Measurements from ENCODE around the gene SELENOM. TPM values are rescaled to one million over a fixed set of nuclear protein-coding genes. Genes with fewer than 3 reads are reported as not detected.

Gene SELENOM, protein sequence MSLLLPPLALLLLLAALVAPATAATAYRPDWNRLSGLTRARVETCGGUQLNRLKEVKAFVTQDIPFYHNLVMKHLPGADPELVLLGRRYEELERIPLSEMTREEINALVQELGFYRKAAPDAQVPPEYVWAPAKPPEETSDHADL
- total RNA-seq, result 10 to 100 TPM in 1 of 2 donors, 1 to 10 TPM in 1; 4.5 to 20.4 TPM

GRCh38 chr22:31107178-31107893 lies at the start of gene SELENOM:
Gene SELENOM (minus strand): TSS chr22:31107568. CDS start chr22:31107505, 63 bp downstream.
- Mint-ChIP-seq H3K4me3 (peak within 1 kb of the TSS; percentile 93), H3K4me1 (peaks cover 6% of the 10 kb centered on the region), H3K9me3 (no peaks in the 10 kb centered on the region), H3K27ac (peak within 1 kb of the TSS; percentile 93), H3K36me3 (ENCODE audit: low read depth) (no peaks in the 10 kb centered on the region), H3K27me3 (no peaks in the 10 kb centered on the region)
- ATAC-seq (replicated peaks), result peak; percentile 97

DNA sequence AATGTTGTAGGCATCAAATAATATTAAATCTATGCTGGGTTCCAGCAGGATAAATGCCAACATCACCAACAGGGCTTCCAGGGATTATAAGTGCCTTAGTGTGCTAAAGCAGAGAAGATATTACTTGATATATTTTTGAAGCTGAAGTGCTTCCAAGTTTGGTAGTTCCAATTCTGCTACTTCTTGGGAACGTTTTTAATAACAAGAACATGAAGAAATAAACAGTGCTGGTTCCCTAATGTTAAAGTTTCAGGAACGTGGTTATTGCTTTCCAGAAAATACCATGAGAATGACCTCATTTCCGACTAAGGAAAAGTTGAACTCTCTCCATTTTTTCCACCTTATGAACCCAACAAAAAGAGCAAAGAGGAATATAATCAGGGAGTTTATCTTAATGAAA lies 48.1 kb upstream of the SELENOM start:
- Mint-ChIP-seq H3K27ac (no peak overlapping the region), H3K9me3 (no peaks in the 10 kb centered on the region), H3K4me1 (no peaks in the 10 kb centered on the region), H3K36me3 (ENCODE audit: low read depth) (no peaks in the 10 kb centered on the region), H3K27me3 (no peaks in the 10 kb centered on the region), H3K4me3 (no peak overlapping the region)
- no peak for ATAC-seq (replicated peaks)

GRCh38 chr22:31154975-31155374 lies 47.6 kb upstream of the SELENOM start:
- Mint-ChIP-seq H3K27me3 (peaks cover 2% of the 10 kb centered on the region), H3K4me3 (no peak overlapping the region), H3K4me1 (no peaks in the 10 kb centered on the region), H3K27ac (no peak overlapping the region), H3K9me3 (no peaks in the 10 kb centered on the region), H3K36me3 (ENCODE audit: low read depth) (no peaks in the 10 kb centered on the region)
- no peak for ATAC-seq (replicated peaks)

DNA sequence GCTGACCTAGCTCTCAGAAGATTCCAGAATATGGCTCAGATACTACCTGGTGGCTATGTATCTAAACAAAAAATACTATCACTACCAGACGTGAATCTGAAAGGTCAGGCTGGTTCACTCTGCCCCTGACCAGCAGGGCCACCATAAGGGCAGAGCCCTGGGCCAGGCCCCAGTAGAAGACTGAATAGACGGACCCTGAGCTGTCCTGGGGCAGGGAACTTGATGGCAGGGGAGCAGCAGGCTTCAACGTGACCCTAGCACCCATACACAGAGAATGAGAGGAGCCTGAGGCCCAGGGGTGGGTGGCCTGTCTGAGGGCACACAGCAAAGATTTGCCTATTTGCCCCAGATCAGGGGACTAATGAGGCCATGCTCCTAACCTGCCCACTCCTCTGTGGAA lies 46.0 kb upstream of the SELENOM start:
- no peaks in the 10 kb centered on the region for H3K36me3 Mint-ChIP-seq (ENCODE audit: low read depth)
- ATAC-seq (replicated peaks), result no peak

DNA sequence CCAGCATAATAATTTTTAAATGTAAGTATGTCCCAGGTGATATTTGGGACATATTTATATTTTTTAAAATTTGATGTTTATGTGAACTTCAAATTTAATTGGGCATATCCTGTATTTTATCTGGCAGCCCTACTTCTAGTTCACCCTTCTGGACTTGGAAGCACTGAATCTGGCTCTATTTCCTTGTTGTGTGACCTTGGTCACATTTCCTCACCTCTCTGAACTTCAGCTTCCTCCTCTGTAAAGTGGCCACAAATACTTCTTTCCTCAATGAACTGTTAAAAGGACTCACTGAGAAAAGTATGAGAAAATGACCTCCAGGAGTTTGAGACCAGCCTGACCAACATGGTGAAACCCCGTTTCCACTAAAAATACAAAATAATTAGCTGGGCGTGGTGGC lies 44.5 kb upstream of the SELENOM start:
- Mint-ChIP-seq H3K27me3 (peaks cover 3% of the 10 kb centered on the region), H3K4me1 (no peaks in the 10 kb centered on the region), H3K27ac (no peak overlapping the region), H3K36me3 (ENCODE audit: low read depth) (no peaks in the 10 kb centered on the region), H3K4me3 (no peak overlapping the region), H3K9me3 (no peaks in the 10 kb centered on the region)
- no peak for ATAC-seq (replicated peaks)

More for the DNA sequence above, 46.0 kb upstream of the SELENOM start:
- no peaks in the 10 kb centered on the region for H3K4me1 Mint-ChIP-seq
- no peaks in the 10 kb centered on the region for H3K9me3 Mint-ChIP-seq
- peaks cover 3% of the 10 kb centered on the region for H3K27me3 Mint-ChIP-seq
- H3K27ac Mint-ChIP-seq, result peak overlapping the region; percentile 59
- H3K4me3 Mint-ChIP-seq, result no peak overlapping the region

- H3K9me3 Mint-ChIP-seq, result no peaks in the 10 kb centered on the region
- no peak overlapping the region for H3K27ac Mint-ChIP-seq
- no peaks in the 10 kb centered on the region for H3K4me1 Mint-ChIP-seq
- no peaks in the 10 kb centered on the region for H3K36me3 Mint-ChIP-seq (ENCODE audit: low read depth)
- H3K27me3 Mint-ChIP-seq, result peaks cover 3% of the 10 kb centered on the region
- ATAC-seq (replicated peaks), result no peak
- no peak overlapping the region for H3K4me3 Mint-ChIP-seq
Measured at GRCh38 chr22:31150615-31151014, 43.2 kb upstream of the SELENOM start.

DNA sequence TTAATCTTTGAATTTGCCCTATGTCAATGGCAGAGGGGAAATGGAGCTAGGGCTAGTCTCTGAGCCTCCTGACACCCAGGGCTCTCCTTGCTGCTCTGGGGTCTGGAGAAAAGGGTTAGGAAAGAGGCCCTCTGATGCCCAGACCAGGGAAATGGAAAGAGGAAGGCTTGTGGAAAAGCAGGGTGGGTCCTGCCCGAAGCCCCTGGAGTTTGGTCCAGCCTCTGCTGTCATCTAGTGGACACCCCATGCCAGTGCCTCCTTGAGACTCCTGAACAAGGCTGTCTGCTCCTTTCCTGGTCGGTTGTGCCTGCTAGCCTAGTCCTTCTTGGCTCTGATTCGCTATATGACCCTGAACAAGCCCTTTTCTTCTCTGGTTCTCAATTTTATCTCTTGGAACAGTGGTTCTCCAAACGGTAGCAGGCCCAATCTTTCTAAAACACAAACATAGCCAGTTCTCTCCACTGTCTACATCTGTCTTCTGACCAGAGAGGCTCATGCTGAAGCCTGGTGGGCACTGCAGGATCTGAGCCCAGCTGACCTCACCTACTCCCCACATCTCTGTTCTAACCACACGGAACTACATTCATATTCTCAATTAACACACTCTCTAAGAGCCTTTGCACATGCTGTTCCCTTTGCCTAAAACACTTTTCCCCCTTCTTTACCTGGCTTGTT lies 41.7 kb upstream of the SELENOM start:
- H3K4me1 Mint-ChIP-seq, result no peaks in the 10 kb centered on the region
- H3K27ac Mint-ChIP-seq, result no peak overlapping the region
- H3K4me3 Mint-ChIP-seq, result no peak overlapping the region
- H3K9me3 Mint-ChIP-seq, result no peaks in the 10 kb centered on the region
- H3K36me3 Mint-ChIP-seq (ENCODE audit: low read depth), result no peaks in the 10 kb centered on the region
- peaks cover 3% of the 10 kb centered on the region for H3K27me3 Mint-ChIP-seq
- ATAC-seq (replicated peaks), result peak; percentile 66

DNA sequence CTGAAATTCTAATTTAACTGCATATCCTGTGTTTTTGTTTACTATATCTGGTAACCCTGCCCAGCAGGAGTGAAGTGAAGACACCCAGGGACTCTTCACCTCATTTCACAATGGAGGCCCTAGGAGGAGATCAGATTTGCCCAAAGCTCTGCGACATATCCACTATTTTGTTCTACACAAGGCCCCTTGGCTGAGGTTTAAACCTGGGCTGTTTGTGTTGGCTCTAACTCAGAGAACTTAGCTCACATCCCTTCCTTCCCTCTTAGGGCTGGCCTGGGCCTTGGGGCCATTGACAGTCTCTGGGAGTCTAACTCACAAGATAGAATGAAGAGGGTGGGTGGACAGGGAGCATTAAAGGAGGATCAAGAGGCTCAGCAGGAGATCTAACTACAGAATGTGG lies 41.1 kb upstream of the SELENOM start:
- H3K4me3 Mint-ChIP-seq, result no peak overlapping the region
- no peaks in the 10 kb centered on the region for H3K4me1 Mint-ChIP-seq
- no peak for ATAC-seq (replicated peaks)
- H3K27me3 Mint-ChIP-seq, result peaks cover 3% of the 10 kb centered on the region
- H3K36me3 Mint-ChIP-seq (ENCODE audit: low read depth), result no peaks in the 10 kb centered on the region
- no peak overlapping the region for H3K27ac Mint-ChIP-seq
- H3K9me3 Mint-ChIP-seq, result no peaks in the 10 kb centered on the region

DNA sequence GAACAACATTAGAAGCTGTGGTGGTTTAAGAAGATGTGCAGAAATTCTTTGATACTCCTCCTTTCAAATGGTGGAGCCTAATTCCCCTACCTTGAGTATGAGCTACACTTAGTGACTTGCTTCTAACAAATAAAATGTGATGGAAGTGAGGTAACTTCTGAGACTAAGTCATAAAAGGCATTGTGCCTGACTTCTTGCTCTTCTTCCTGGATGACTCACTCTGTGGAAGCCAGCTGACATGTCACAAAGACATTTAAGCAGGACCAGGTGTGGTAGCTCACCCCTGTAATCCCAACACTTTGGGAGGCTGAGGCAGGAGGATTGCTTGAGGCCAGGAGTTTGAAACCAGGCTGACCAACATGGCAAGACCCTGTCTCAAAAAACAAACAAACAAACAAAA lies 36.9 kb upstream of the SELENOM start:
- peak; percentile 79 for ATAC-seq (replicated peaks)
- Mint-ChIP-seq H3K9me3 (no peaks in the 10 kb centered on the region), H3K4me3 (no peak overlapping the region), H3K27me3 (no peaks in the 10 kb centered on the region), H3K4me1 (no peaks in the 10 kb centered on the region), H3K36me3 (ENCODE audit: low read depth) (no peaks in the 10 kb centered on the region), H3K27ac (peak overlapping the region; percentile 41)

GRCh38 chr22:31143537-31143936 lies 36.2 kb upstream of the SELENOM start:
- H3K27ac Mint-ChIP-seq, result peak overlapping the region; percentile 41
- H3K4me1 Mint-ChIP-seq, result no peaks in the 10 kb centered on the region
- H3K9me3 Mint-ChIP-seq, result no peaks in the 10 kb centered on the region
- no peaks in the 10 kb centered on the region for H3K27me3 Mint-ChIP-seq
- H3K4me3 Mint-ChIP-seq, result no peak overlapping the region
- no peaks in the 10 kb centered on the region for H3K36me3 Mint-ChIP-seq (ENCODE audit: low read depth)
- no peak for ATAC-seq (replicated peaks)

DNA sequence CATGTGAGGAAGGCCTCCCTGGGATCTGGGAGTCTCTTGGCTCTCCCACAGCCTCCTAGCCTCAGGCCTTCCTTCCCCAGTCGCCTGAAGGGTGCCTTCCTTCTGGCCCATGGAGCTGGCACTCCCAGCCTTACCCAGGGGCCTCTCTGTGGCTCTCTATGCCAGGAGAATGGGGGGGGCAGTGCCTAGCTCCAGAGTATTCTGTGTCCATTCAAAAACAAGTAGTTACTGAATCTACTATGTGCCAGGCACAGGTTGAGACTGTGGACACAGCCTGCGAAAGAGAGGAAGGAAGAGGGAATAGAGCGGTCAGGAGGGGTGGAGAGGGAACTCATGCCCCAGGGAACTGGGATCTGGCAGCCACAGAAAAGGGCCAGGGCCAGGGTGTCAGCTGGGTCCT lies 35.7 kb upstream of the SELENOM start:
- no peaks in the 10 kb centered on the region for H3K27me3 Mint-ChIP-seq
- no peaks in the 10 kb centered on the region for H3K9me3 Mint-ChIP-seq
- peak overlapping the region; percentile 41 for H3K27ac Mint-ChIP-seq
- ATAC-seq (replicated peaks), result no peak
- no peaks in the 10 kb centered on the region for H3K4me1 Mint-ChIP-seq
- no peak overlapping the region for H3K4me3 Mint-ChIP-seq
- no peaks in the 10 kb centered on the region for H3K36me3 Mint-ChIP-seq (ENCODE audit: low read depth)

DNA sequence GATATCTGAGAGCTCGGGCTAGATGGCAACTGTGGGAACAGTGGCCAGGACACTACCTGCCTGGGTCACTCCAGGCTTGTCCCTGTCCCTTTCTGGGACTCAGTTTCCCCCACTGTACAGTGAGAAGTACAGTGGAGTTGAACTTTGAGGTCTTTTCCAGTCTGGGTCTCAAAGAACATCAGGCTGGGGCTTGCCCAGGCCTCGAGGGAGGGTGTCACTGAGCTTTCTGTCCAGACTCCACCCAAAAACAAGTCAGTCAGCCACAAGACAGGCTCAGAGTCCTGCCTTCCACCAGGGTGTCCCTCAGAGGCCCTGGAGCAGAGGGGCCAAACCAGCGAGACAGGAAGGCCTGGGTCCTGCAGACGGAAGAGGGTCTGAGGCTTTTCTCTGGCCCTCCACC lies 34.9 kb upstream of the SELENOM start:
- H3K4me3 Mint-ChIP-seq, result no peak overlapping the region
- H3K36me3 Mint-ChIP-seq (ENCODE audit: low read depth), result no peaks in the 10 kb centered on the region
- no peak overlapping the region for H3K27ac Mint-ChIP-seq
- H3K4me1 Mint-ChIP-seq, result no peaks in the 10 kb centered on the region
- no peaks in the 10 kb centered on the region for H3K27me3 Mint-ChIP-seq
- H3K9me3 Mint-ChIP-seq, result no peaks in the 10 kb centered on the region
- ATAC-seq (replicated peaks), result no peak

- H3K4me1 Mint-ChIP-seq, result no peaks in the 10 kb centered on the region
- no peaks in the 10 kb centered on the region for H3K36me3 Mint-ChIP-seq (ENCODE audit: low read depth)
- H3K27me3 Mint-ChIP-seq, result no peaks in the 10 kb centered on the region
- no peaks in the 10 kb centered on the region for H3K9me3 Mint-ChIP-seq
- H3K27ac Mint-ChIP-seq, result peak overlapping the region; percentile 26
- no peak for ATAC-seq (replicated peaks)
- H3K4me3 Mint-ChIP-seq, result no peak overlapping the region
Measured at GRCh38 chr22:31141551-31141950, 34.2 kb upstream of the SELENOM start.

GRCh38 chr22:31140746-31141145 lies 33.4 kb upstream of the SELENOM start:
- no peak overlapping the region for H3K4me3 Mint-ChIP-seq
- no peak for ATAC-seq (replicated peaks)
- no peaks in the 10 kb centered on the region for H3K9me3 Mint-ChIP-seq
- H3K27ac Mint-ChIP-seq, result peak overlapping the region; percentile 26
- no peaks in the 10 kb centered on the region for H3K36me3 Mint-ChIP-seq (ENCODE audit: low read depth)
- H3K27me3 Mint-ChIP-seq, result no peaks in the 10 kb centered on the region
- no peaks in the 10 kb centered on the region for H3K4me1 Mint-ChIP-seq
